Coronary artery (tissue), 2 donors: ENCODE data around the gene STUB1.

ENCODE experiments used
- DNase-seq: peaks from one replicate; pipeline ENCODE4 v3.0.0-alpha.2; 2017; ENCODE audit warnings: low spot score
- H3K27ac ChIP-seq, 2 donors: fragments of 200-600 bp; sonication (generic); one replicate each; pipeline ENCODE4 v1.5.1; 2016 to 2019
- H3K4me3 ChIP-seq: fragments of 200-600 bp; sonication (generic); 2 replicates; pipeline ENCODE4 v1.5.1; 2016; ENCODE audit warnings: mild to moderate bottlenecking, moderate library complexity
- TF ChIP-seq, protein P1 (sequence below): fragments of 200-600 bp; sonication (generic); IDR thresholded peaks from one replicate; pipeline ENCODE4 v1.5.1; 2019; ENCODE audit warnings: antibody characterized with exemption

STUB1 gene

DNA sequence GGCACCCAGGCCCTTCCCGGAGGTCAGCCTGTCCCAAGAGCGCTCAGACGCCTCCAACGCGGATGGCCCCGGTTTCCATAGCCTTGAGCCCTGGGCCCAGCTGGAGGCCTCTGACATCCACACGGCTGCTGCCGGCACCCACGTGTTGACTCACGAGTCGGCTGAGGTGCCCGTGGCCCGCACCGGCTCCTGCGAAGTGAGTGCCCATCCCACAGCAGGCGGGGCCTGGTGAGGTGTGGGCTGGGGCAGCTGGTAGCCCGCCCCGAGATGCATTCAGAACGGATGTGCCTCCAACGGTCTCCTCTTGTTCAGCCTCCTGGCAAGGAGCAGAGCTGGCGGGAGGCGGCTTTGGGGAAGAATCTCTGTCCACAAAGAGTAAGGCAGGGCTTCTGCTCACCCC lies 28.4 kb upstream of the STUB1 start:
- H3K27ac ChIP-seq: no peak overlapping the region
- DNase-seq: no peak
- no peak overlapping the region for H3K4me3 ChIP-seq
- TF ChIP-seq, protein P1, sequence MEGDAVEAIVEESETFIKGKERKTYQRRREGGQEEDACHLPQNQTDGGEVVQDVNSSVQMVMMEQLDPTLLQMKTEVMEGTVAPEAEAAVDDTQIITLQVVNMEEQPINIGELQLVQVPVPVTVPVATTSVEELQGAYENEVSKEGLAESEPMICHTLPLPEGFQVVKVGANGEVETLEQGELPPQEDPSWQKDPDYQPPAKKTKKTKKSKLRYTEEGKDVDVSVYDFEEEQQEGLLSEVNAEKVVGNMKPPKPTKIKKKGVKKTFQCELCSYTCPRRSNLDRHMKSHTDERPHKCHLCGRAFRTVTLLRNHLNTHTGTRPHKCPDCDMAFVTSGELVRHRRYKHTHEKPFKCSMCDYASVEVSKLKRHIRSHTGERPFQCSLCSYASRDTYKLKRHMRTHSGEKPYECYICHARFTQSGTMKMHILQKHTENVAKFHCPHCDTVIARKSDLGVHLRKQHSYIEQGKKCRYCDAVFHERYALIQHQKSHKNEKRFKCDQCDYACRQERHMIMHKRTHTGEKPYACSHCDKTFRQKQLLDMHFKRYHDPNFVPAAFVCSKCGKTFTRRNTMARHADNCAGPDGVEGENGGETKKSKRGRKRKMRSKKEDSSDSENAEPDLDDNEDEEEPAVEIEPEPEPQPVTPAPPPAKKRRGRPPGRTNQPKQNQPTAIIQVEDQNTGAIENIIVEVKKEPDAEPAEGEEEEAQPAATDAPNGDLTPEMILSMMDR: no peak

DNA sequence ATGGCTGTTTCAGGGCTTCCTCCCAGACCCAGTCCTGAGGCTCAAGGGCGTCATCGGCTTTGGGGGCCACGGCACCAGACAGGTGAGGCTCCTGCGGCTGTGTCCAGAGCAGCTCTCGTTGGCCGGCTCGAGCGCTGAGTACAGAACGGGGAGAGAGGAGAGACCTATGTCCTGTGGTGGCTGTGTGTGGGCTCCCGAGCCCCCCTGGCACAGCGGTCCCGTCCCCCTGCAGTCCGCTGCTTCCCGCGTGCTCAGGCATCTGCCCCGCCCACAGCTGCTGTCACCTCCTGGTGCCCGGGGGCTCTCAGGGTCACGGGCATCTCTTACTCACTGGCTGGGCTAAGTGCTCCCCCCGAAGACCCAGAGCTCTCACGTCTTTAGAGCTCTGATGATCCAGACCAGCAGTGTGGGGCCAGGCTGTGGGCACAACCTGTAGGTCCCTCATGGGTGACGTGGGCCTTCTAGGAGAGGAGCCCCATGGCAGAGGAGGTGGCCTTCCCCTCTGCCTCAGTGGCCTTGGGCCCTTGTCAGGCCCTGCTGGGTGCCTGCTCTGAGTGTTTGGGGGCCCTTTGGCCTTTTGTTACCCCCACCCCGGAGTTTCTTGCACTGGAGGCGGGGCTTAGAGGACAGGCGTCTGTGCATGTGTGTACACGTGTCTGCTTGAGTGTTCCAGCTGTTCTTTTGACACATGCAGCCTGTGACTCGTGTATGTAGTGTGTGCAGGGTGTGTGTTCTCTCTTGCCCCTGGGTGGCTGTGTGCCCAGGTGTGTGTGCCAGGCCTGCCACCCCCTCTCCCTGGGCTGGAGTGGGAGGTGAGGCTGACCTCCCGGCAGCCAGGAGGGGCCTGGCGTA lies 27.5 kb upstream of the STUB1 start:
- Histone ChIP-seq H3K4me3 (no peak overlapping the region), H3K27ac (no peak overlapping the region)
- no peak for DNase-seq
- TF ChIP-seq, protein P1: no peak

DNA sequence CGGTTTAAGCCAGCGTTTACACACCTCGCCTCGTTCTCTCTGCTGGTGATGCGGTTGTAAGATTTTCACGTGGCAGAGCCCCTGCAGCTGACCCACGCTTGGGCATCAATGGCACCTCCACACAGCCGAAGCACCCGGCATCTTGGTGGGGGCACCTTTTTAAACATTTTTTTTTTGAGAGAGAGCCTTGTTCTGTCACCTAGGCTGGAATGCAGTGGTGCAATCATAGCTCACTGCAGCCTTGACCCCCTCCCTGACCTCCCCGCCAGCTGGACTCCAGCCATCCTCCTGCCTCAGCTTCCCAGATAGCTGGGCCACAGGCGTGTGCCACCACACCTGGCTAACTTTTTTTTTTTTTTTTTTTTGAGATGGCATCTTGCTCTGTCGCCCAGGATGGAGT lies 26.2 kb upstream of the STUB1 start:
- Histone ChIP-seq H3K4me3 (no peak overlapping the region), H3K27ac (no peak overlapping the region)
- TF ChIP-seq, protein P1: no peak
- DNase-seq: no peak

DNA sequence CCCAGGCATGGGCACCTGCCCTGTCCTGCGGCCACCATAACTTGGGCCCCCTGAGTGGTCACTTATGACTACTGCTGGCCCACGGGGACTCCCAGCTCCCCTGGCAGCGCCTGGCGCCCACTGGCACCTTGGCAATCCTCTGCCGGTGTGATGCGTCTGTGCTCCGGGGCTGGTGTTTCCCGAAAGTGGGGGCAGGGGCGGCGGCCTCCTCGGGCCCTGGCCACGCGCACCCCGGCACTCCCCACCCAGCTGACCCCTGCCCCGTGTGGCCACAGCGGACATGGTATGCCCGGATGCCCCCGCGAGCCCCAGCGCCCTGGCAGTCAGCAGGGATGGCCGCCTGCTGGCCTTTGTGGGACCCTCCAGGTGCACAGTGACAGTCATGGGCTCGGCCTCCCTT lies 22.7 kb upstream of the STUB1 start:
- no peak overlapping the region for H3K4me3 ChIP-seq
- no peak overlapping the region for H3K27ac ChIP-seq
- DNase-seq: no peak
- TF ChIP-seq, protein P1: no peak

- H3K27ac ChIP-seq: no peak overlapping the region
- no peak overlapping the region for H3K4me3 ChIP-seq
- no peak for DNase-seq
- TF ChIP-seq, protein P1: no peak
These were observed 21.3 kb upstream of the STUB1 start for GRCh38 chr16:658679-659571.

DNA sequence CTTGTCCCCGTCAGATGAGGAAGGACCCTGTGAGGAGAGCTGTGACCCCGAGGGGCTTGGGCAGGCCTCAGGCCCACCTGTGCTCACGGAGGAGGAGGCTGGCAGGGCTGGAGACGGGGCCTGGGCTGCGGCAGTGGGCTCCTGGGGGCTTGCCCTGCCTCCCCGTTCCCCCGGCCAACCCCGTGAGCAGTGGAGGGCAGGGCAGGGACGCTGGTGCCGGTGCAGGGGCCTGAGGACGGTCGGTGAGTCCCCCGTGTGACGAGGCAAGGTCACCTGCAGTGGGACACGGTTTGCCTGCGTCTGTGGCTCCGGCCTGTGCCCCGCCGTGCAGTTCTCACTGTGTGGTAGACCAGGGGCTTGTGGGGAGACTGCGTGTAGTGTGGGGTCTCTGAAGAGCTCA lies 20.6 kb upstream of the STUB1 start:
- DNase-seq: no peak
- H3K27ac ChIP-seq: no peak overlapping the region
- TF ChIP-seq, protein P1: no peak
- H3K4me3 ChIP-seq: no peak overlapping the region
